Progenitor cell of endocrine pancreas (in vitro differentiated cells): ENCODE measurements around the gene SLC41A3. TPM values are rescaled to one million over a fixed set of nuclear protein-coding genes. Genes with fewer than 3 reads are reported as not detected.

ENCODE experiments used
- DNase-seq: peaks from one replicate; pipeline ENCODE4 v3.0.0; 2021; ENCODE audit warnings: low spot score; ENCODE audit not compliant: unreplicated experiment
- H3K27ac Mint-ChIP-seq: 2 replicates; pipeline ENCODE4 v1.8.0; 2021; ENCODE audit warnings: mild to moderate bottlenecking, moderate library complexity, mixed read lengths
- H3K27me3 Mint-ChIP-seq: 2 replicates; pipeline ENCODE4 v1.8.0; 2021; ENCODE audit warnings: mixed read lengths
- H3K36me3 Mint-ChIP-seq: 2 replicates; pipeline ENCODE4 v1.8.0; 2022; ENCODE audit warnings: mixed read lengths; ENCODE audit not compliant: insufficient read depth
- H3K4me1 Mint-ChIP-seq: 2 replicates; pipeline ENCODE4 v1.8.0; 2021; ENCODE audit warnings: low read depth, mixed read lengths
- H3K4me3 Mint-ChIP-seq: 2 replicates; pipeline ENCODE4 v1.8.0; 2021; ENCODE audit warnings: low read depth, mild to moderate bottlenecking, moderate library complexity, mixed read lengths
- H3K9me3 Mint-ChIP-seq: 2 replicates; pipeline ENCODE4 v1.8.0; 2021; ENCODE audit warnings: low read depth, mixed read lengths
- CTCF ChIP-seq: fragments of 200-600 bp; sonication (generic); IDR thresholded peaks from one replicate; pipeline ENCODE4 v1.5.0; 2021; ENCODE audit warnings: antibody characterized with exemption, mild to moderate bottlenecking; ENCODE audit not compliant: unreplicated experiment
- total RNA-seq: library from RNA; stranded (reverse); gene quantifications from 2 replicates; pipeline ENCODE4 v1.2.1, GENCODE V29; 2021

Gene SLC41A3
- total RNA-seq, 1 donor from 2014 or later, result 62.4 TPM

- DNase-seq, result no peak
- no peak for TF ChIP-seq CTCF
- Mint-ChIP-seq H3K4me3 (no peak overlapping the region), H3K27me3 (peaks cover 2% of the 10 kb centered on the region), H3K4me1 (no peaks in the 10 kb centered on the region), H3K9me3 (no peaks in the 10 kb centered on the region), H3K36me3 (no peaks in the 10 kb centered on the region), H3K27ac (no peak overlapping the region)
Observed at GRCh38 chr3:126124896-126125295, 41.0 kb upstream of the SLC41A3 start.

- no peaks in the 10 kb centered on the region for H3K36me3 Mint-ChIP-seq
- H3K4me3 Mint-ChIP-seq, result no peak overlapping the region
- no peaks in the 10 kb centered on the region for H3K27me3 Mint-ChIP-seq
- no peaks in the 10 kb centered on the region for H3K4me1 Mint-ChIP-seq
- H3K27ac Mint-ChIP-seq, result no peak overlapping the region
- H3K9me3 Mint-ChIP-seq, result no peaks in the 10 kb centered on the region
- no peak for DNase-seq
- no peak for TF ChIP-seq CTCF
Observed at GRCh38 chr3:126124148-126124868, 40.4 kb upstream of the SLC41A3 start.

DNA sequence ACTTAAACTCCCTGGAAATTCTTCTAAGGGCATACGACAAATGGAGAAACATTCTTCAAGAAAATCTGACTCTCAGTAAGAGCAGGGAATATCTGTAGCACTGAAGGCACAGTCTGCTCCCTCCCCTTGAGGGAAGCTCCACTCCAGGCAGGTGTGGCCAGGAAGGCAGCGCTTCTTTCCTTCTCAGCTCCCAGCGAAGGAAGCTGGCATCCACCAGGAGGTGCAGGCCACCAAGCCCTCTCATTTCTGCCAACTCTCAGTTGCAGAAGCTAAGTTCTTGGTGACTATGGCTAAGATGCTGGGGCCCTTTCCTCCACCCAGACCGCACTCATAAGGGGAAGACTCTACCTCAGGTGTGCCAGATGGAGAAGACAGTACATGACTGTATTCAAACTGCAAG, 37.7 kb upstream of the SLC41A3 start:
- Mint-ChIP-seq H3K27ac (no peak overlapping the region), H3K36me3 (no peaks in the 10 kb centered on the region), H3K4me1 (no peaks in the 10 kb centered on the region), H3K27me3 (no peaks in the 10 kb centered on the region), H3K9me3 (no peaks in the 10 kb centered on the region), H3K4me3 (no peak overlapping the region)
- no peak for DNase-seq
- no peak for TF ChIP-seq CTCF

GRCh38 chr3:126121074-126121473, 37.1 kb upstream of the SLC41A3 start:
- no peaks in the 10 kb centered on the region for H3K9me3 Mint-ChIP-seq
- TF ChIP-seq CTCF, result no peak
- no peak for DNase-seq
- H3K27me3 Mint-ChIP-seq, result no peaks in the 10 kb centered on the region
- H3K4me3 Mint-ChIP-seq, result no peak overlapping the region
- no peaks in the 10 kb centered on the region for H3K4me1 Mint-ChIP-seq
- H3K27ac Mint-ChIP-seq, result no peak overlapping the region
- H3K36me3 Mint-ChIP-seq, result no peaks in the 10 kb centered on the region

- Mint-ChIP-seq H3K4me3 (no peak overlapping the region), H3K36me3 (no peaks in the 10 kb centered on the region), H3K4me1 (no peaks in the 10 kb centered on the region), H3K27me3 (no peaks in the 10 kb centered on the region), H3K27ac (no peak overlapping the region), H3K9me3 (no peaks in the 10 kb centered on the region)
- TF ChIP-seq CTCF, result no peak
- no peak for DNase-seq
Observed at GRCh38 chr3:126119976-126120375, 36.1 kb upstream of the SLC41A3 start.
